K562 (cell line): ENCODE results near the gene YOD1. TPM values are rescaled to one million over a fixed set of nuclear protein-coding genes. Genes with fewer than 3 reads are reported as not detected.

Experiments
- CHCHD3 ChIP-seq: fragments of 250-450 bp; sonication (Bioruptor Pico); IDR thresholded peaks from 2 replicates; pipeline ENCODE4 v2.1.2; 2022; ENCODE audit warnings: mild to moderate bottlenecking
- CREB3 ChIP-seq: fragments of 450-650 bp; conservative IDR thresholded peaks from 2 replicates; pipeline ENCODE4 v1.6.1; 2016; ENCODE audit warnings: missing genetic modification characterization, low read depth, mild to moderate bottlenecking, missing compliant biosample characterization, moderate library complexity
- CSDE1 ChIP-seq, 2 experiments: fragments of 450-650 bp; IDR thresholded peaks; 2 replicates each; pipeline ENCODE4 v1.6.1; 2016; ENCODE audit warnings: mild to moderate bottlenecking in 1 of 2
- DIDO1 ChIP-seq: fragments of 450-650 bp; IDR thresholded peaks from 2 replicates; pipeline ENCODE4 v1.6.1; 2016; ENCODE audit warnings: low read depth, missing biosample characterization, missing genetic modification characterization
- EHMT2 ChIP-seq: fragments of 450-650 bp; IDR thresholded peaks from 2 replicates; pipeline ENCODE4 v1.6.1; 2018; ENCODE audit warnings: antibody characterized with exemption
- ELF2 ChIP-seq: fragments of 250-450 bp; sonication (Bioruptor Pico); IDR thresholded peaks from 2 replicates; pipeline ENCODE4 v1.5.0; 2021; ENCODE audit warnings: mild to moderate bottlenecking
- GTF2F1 ChIP-seq: IDR thresholded peaks from 2 replicates; pipeline ENCODE4 v1.6.1; 2011; ENCODE audit warnings: low read depth, low read length, improper control_type of control experiment
- HDAC6 ChIP-seq: IDR thresholded peaks from 2 replicates; pipeline ENCODE4 v1.6.1; 2012; ENCODE audit warnings: low read depth, mild to moderate bottlenecking, control low read depth, inconsistent platforms, low read length, moderate library complexity
- KHSRP ChIP-seq: fragments of 450-650 bp; IDR thresholded peaks from 2 replicates; pipeline ENCODE4 v1.6.1; 2017
- MED1 ChIP-seq: sonication (generic); formaldehyde crosslinking; IDR thresholded peaks from 2 replicates; pipeline ENCODE4 v1.8.1; 2023; ENCODE audit warnings: missing genetic modification reagents, borderline replicate concordance
- MXD1 ChIP-seq: fragments of 250-450 bp; sonication (Bioruptor Pico); IDR thresholded peaks from 2 replicates; pipeline ENCODE4 v1.8.0; 2021; ENCODE audit warnings: borderline replicate concordance, mild to moderate bottlenecking, moderate library complexity; ENCODE audit not compliant: poor library complexity, severe bottlenecking
- NR4A1 ChIP-seq, 2 experiments: fragments of 250-450 bp in 1 of 2; fragments of 450-650 bp in 1 of 2; sonication (Bioruptor Pico) in 1 of 2; IDR thresholded peaks; 2 replicates each; pipeline versions ENCODE4 v1.4.0 to v1.6.1; 2016 to 2020; ENCODE audit warnings: mild to moderate bottlenecking in 2 of 2, missing compliant biosample characterization in 1 of 2, missing genetic modification characterization in 1 of 2, moderate library complexity in 1 of 2
- RBM17 ChIP-seq: fragments of 200-400 bp; formaldehyde crosslinking; IDR thresholded peaks from 2 replicates; pipeline ENCODE4 v1.6.1; 2017; ENCODE audit warnings: low read depth, mild to moderate bottlenecking, low read length, borderline replicate concordance
- RCOR1 ChIP-seq, 2 experiments: IDR thresholded peaks; 2 replicates each; pipeline ENCODE4 v1.6.1; 2012; ENCODE audit warnings: low read depth in 2 of 2, low read length in 2 of 2, borderline replicate concordance in 1 of 2, improper control_type of control experiment in 1 of 2
- RFX7 ChIP-seq: fragments of 250-450 bp; sonication (Bioruptor Pico); IDR thresholded peaks from 2 replicates; pipeline ENCODE4 v1.5.1; 2021; ENCODE audit warnings: mild to moderate bottlenecking
- SIX5 ChIP-seq, 2 experiments: IDR thresholded peaks; 2 replicates each; pipeline ENCODE4 v1.6.1; 2011; ENCODE audit warnings: low read length in 2 of 2, borderline replicate concordance in 1 of 2, low read depth in 1 of 2, mild to moderate bottlenecking in 1 of 2, moderate library complexity in 1 of 2; ENCODE audit not compliant: insufficient read depth in 1 of 2
- USF1 ChIP-seq: sonication (generic); formaldehyde crosslinking; IDR thresholded peaks from 2 replicates; pipeline ENCODE4 v1.9.0; 2022; ENCODE audit warnings: mild to moderate bottlenecking, missing genetic modification reagents
- ZNF133 ChIP-seq: fragments of 250-450 bp; sonication (Bioruptor Pico); IDR thresholded peaks from 2 replicates; pipeline ENCODE4 v1.4.0; 2020; ENCODE audit warnings: mild to moderate bottlenecking
- ZNF175 ChIP-seq: fragments of 200-800 bp; sonication (Bioruptor generic); IDR thresholded peaks from 2 replicates; pipeline ENCODE4 v1.6.1; 2016; ENCODE audit warnings: low read depth, mild to moderate bottlenecking, missing genetic modification characterization, missing compliant biosample characterization
- ZNF24 ChIP-seq: fragments of 450-650 bp; IDR thresholded peaks from 2 replicates; pipeline ENCODE4 v1.6.1; 2016
- ZNF511 ChIP-seq: sonication (generic); formaldehyde crosslinking; IDR thresholded peaks from 2 replicates; pipeline ENCODE4 v1.8.0; 2022; ENCODE audit warnings: mild to moderate bottlenecking, missing genetic modification reagents
- ZNF583 ChIP-seq: fragments of 250-450 bp; sonication (Bioruptor Pico); IDR thresholded peaks from 2 replicates; pipeline ENCODE4 v1.4.0; 2020
- ZNF785 ChIP-seq: fragments of 250-450 bp; sonication (Bioruptor Pico); IDR thresholded peaks from 2 replicates; pipeline ENCODE4 v1.4.0; 2020; ENCODE audit warnings: mild to moderate bottlenecking
- polyA plus RNA-seq, 8 experiments: library from polyadenylated mRNA; depleted of rRNA in 4 of 8; stranded (reverse) in 5 of 8; unstranded in 3 of 8; fragments of >200 nt; fragmentation: Nextera tagmentation in 2 of 8; fragmentation: Illumina TruSeq in 1 of 8; extraction: Ambion mirVana in 2 of 8; extraction: Trizol in 1 of 8; gene quantifications; 2 replicates each; pipeline versions ENCODE4 v1.2.1 to v1.2.3, GENCODE V29; 2011 to 2014; ENCODE audit warnings: inconsistent platforms in 1 of 8, missing spikeins in 1 of 8
- total RNA-seq, 7 experiments: library from RNA; depleted of rRNA in 6 of 7; stranded (reverse); fragments of >200 nt in 6 of 7; fragmentation: Illumina TruSeq in 2 of 7; extraction: Trizol in 2 of 7; gene quantifications; 2 replicates each; pipeline versions ENCODE4 v1.2.1 to v1.2.3, GENCODE V29; 2011 to 2021; ENCODE audit warnings: low replicate concordance in 1 of 7

YOD1 gene
- total and polyA plus RNA-seq, 9 of the 15 experiments (the other 6 are each of a cell fraction or from before 2014, with no cell fraction given) = 18.2 to 78.1 (median 46.9) TPM

- peak; percentile 67 for TF ChIP-seq ZNF511
- TF ChIP-seq NR4A1 (CRISPR knock-in tag; IDR thresholded peaks at IDR 0.05) = peak; percentile 98
- peak; percentile 99 for TF ChIP-seq NR4A1 (tag; IDR thresholded peaks at IDR 0.05)
- TF ChIP-seq CREB3 = peak; percentile 99
- peak; percentile 21; the same call in 1 of the 2 replicates for TF ChIP-seq USF1 (CRISPR knock-in tag)
- TF ChIP-seq ZNF583 (CRISPR knock-in tag) = peak; percentile 99
- no peak for TF ChIP-seq RBM17
- peak; percentile 93 for TF ChIP-seq RFX7 (CRISPR knock-in tag)
- TF ChIP-seq DIDO1 (tag) = peak; percentile 66; the same call in 1 of the 2 replicates
- TF ChIP-seq SIX5 (IDR thresholded peaks at IDR 0.05; ENCODE audit: borderline replicate concordance in 1 of 2, insufficient read depth in 1 of 2, low read depth in 1 of 2, low read length in 2 of 2) = no peak
- no peak for TF ChIP-seq CSDE1 (IDR thresholded peaks at IDR 0.05)
- TF ChIP-seq RCOR1 (IDR thresholded peaks at IDR 0.05; ENCODE audit: borderline replicate concordance in 1 of 2, low read depth in 2 of 2, low read length in 2 of 2) = peak; percentile 76 to 96; a peak in 3 of 4 replicates
- peak; percentile 99 for TF ChIP-seq ZNF175 (CRISPR knock-in tag)
- no peak for TF ChIP-seq GTF2F1
- peak; percentile 24 for TF ChIP-seq ZNF785 (CRISPR knock-in tag)
- TF ChIP-seq ZNF24 = peak; percentile 61; the same call in 1 of the 2 replicates
- no peak for TF ChIP-seq MED1
- peak; percentile 87 for TF ChIP-seq MXD1 (CRISPR knock-in tag)
- TF ChIP-seq CHCHD3 (CRISPR knock-in tag) = no peak
- no peak for TF ChIP-seq HDAC6
- peak; percentile 93 for TF ChIP-seq ELF2 (CRISPR knock-in tag)
- peak; percentile 73; the same call in 1 of the 2 replicates for TF ChIP-seq EHMT2
- peak; percentile 94 for TF ChIP-seq KHSRP
- peak; percentile 91 for TF ChIP-seq ZNF133 (CRISPR knock-in tag)
Observed at GRCh38 chr1:207024202-207025145, 26.5 kb downstream of the YOD1 start (continued).
